SU-DHL-6 (cell line): ENCODE results near the gene RPL11.

ENCODE experiments used
- H2AFZ ChIP-seq: fragments of 200-600 bp; sonication (generic); 2 replicates; pipeline ENCODE4 v1.6.1; 2014; ENCODE audit warnings: low read depth, mild to moderate bottlenecking, moderate library complexity, mixed read lengths, antibody characterized with exemption, low read length; ENCODE audit not compliant: severe bottlenecking
- H3F3A ChIP-seq: fragments of 200-600 bp; shearing (Covaris generic); 2 replicates; pipeline ENCODE4 v1.6.0; 2016; ENCODE audit warnings: antibody characterized with exemption, mild to moderate bottlenecking; ENCODE audit not compliant: insufficient read depth
- H3K27ac ChIP-seq: fragments of 200-600 bp; sonication (generic); 2 replicates; pipeline ENCODE4 v1.5.1; 2016; ENCODE audit warnings: low read depth, mild to moderate bottlenecking, low read length, moderate library complexity, mixed read lengths
- H3K27me3 ChIP-seq: fragments of 200-600 bp; sonication (generic), shearing (Covaris generic); 2 replicates; pipeline ENCODE4 v1.6.0; 2014; ENCODE audit warnings: mild to moderate bottlenecking, low read length
- H3K36me3 ChIP-seq: fragments of 200-600 bp; sonication (generic); 2 replicates; pipeline ENCODE4 v1.6.1; 2014; ENCODE audit warnings: mild to moderate bottlenecking, low read length, mixed read lengths
- H3K4me2 ChIP-seq: fragments of 300-600, 200-600 bp; shearing (Covaris generic), sonication (generic); 2 replicates; pipeline ENCODE4 v1.6.0; 2014; ENCODE audit warnings: low read length, low read depth, mild to moderate bottlenecking; ENCODE audit not compliant: poor library complexity, severe bottlenecking
- H3K4me3 ChIP-seq: fragments of 200-600 bp; sonication (generic); 2 replicates; pipeline ENCODE4 v1.5.1; 2014; ENCODE audit warnings: antibody characterized with exemption, low read length, mild to moderate bottlenecking, mixed read lengths; ENCODE audit not compliant: insufficient read depth, poor library complexity, severe bottlenecking
- H3K79me2 ChIP-seq: fragments of 200-600 bp; sonication (generic); 2 replicates; pipeline ENCODE4 v1.6.1; 2014; ENCODE audit warnings: mild to moderate bottlenecking, low read length, moderate library complexity; ENCODE audit not compliant: insufficient read depth
- H3K9ac ChIP-seq: fragments of 200-600 bp; sonication (generic); 2 replicates; pipeline ENCODE4 v1.7.0; 2014; ENCODE audit warnings: mild to moderate bottlenecking, low read length
- H3K9me2 ChIP-seq: fragments of 200-600 bp; sonication (generic); replicated peaks from 2 replicates; pipeline ENCODE4 v1.6.1; 2014; ENCODE audit warnings: low read length; ENCODE audit not compliant: insufficient read depth
- H3K9me3 ChIP-seq: fragments of 200-600 bp; sonication (generic); 2 replicates; pipeline ENCODE4 v1.6.1; 2014; ENCODE audit warnings: low read length, mixed read lengths; ENCODE audit not compliant: insufficient read depth
- H4K20me1 ChIP-seq: fragments of 200-600 bp; sonication (generic); 2 replicates; pipeline ENCODE4 v1.6.1; 2014; ENCODE audit warnings: low read depth, mild to moderate bottlenecking, antibody characterized with exemption, low read length, moderate library complexity, mixed read lengths
- CTCF ChIP-seq: fragments of 200-600 bp; sonication (generic); IDR thresholded peaks from one replicate; pipeline ENCODE4 v1.5.1; 2017; ENCODE audit warnings: antibody characterized with exemption, mild to moderate bottlenecking, low read length, moderate library complexity; ENCODE audit not compliant: insufficient read depth, poor library complexity, severe bottlenecking
- EZH2phosphoT487 ChIP-seq: fragments of 200-600 bp; sonication (generic), shearing (Covaris generic); conservative IDR thresholded peaks from 2 replicates; pipeline ENCODE4 v1.6.1; 2018; ENCODE audit warnings: mild to moderate bottlenecking, antibody characterized with exemption, low read length, moderate library complexity, mixed read lengths

RPL11 gene

GRCh38 chr1:23736437-23737134, 45.0 kb downstream of the RPL11 start:
- TF ChIP-seq CTCF (no peak), EZH2phosphoT487 (no peak)
- Histone ChIP-seq H3K9ac (no peak overlapping the region), H3F3A (no peaks in the 10 kb centered on the region), H3K27me3 (no peaks in the 10 kb centered on the region), H4K20me1 (no peaks in the 10 kb centered on the region), H3K79me2 (no peaks in the 10 kb centered on the region), H3K27ac (no peak overlapping the region), H2AFZ (no peak overlapping the region), H3K4me2 (no peak overlapping the region), H3K36me3 (no peaks in the 10 kb centered on the region), H3K4me3 (no peak overlapping the region), H3K9me3 (no peaks in the 10 kb centered on the region), H3K9me2 (no peaks in the 10 kb centered on the region)

- Histone ChIP-seq H3K79me2 (peaks cover 28% of the 10 kb centered on the region), H4K20me1 (no peaks in the 10 kb centered on the region), H3F3A (peaks cover 18% of the 10 kb centered on the region; the same call in 1 of the 2 replicates), H3K9ac (no peak overlapping the region), H3K27me3 (no peaks in the 10 kb centered on the region), H3K9me2 (no peaks in the 10 kb centered on the region), H3K4me3 (no peak overlapping the region), H3K36me3 (no peaks in the 10 kb centered on the region), H2AFZ (no peak overlapping the region), H3K27ac (no peak overlapping the region), H3K9me3 (no peaks in the 10 kb centered on the region), H3K4me2 (no peak overlapping the region)
- TF ChIP-seq EZH2phosphoT487 = no peak
- TF ChIP-seq CTCF = no peak
These were observed 50.0 kb downstream of the RPL11 start for GRCh38 chr1:23741609-23742008.

GRCh38 chr1:23742670-23743286, 51.2 kb downstream of the RPL11 start:
- no peaks in the 10 kb centered on the region for H3K9me3 ChIP-seq
- no peaks in the 10 kb centered on the region for H3K9me2 ChIP-seq
- H3K27ac ChIP-seq = no peak overlapping the region
- H2AFZ ChIP-seq = peak overlapping the region; percentile 91
- no peaks in the 10 kb centered on the region for H4K20me1 ChIP-seq
- H3K4me3 ChIP-seq = peak overlapping the region; percentile 81
- peak overlapping the region; percentile 74 for H3K4me2 ChIP-seq
- peaks cover 21% of the 10 kb centered on the region for H3F3A ChIP-seq
- H3K36me3 ChIP-seq = no peaks in the 10 kb centered on the region
- no peak for TF ChIP-seq EZH2phosphoT487
- no peak for TF ChIP-seq CTCF
- peaks cover 39% of the 10 kb centered on the region for H3K79me2 ChIP-seq
- peak overlapping the region; percentile 88 for H3K9ac ChIP-seq
- no peaks in the 10 kb centered on the region for H3K27me3 ChIP-seq
